DND-41 (cell line): ENCODE measurements around the gene ATP5F1A.

Experiments
- ATAC-seq: fragments of 200-7000 bp; cut with Tn5 transposase; 3 replicates; pipeline ENCODE4 v1.9.1; 2021; ENCODE audit warnings: low read depth; ENCODE audit not compliant: insufficient read depth
- DNase-seq: peaks from one replicate; pipeline ENCODE4 v3.0.0-alpha.2; 2020
- H2AFZ ChIP-seq: 2 replicates; pipeline ENCODE4 v1.6.0; 2012; ENCODE audit warnings: low read depth, low read length
- H3K27ac ChIP-seq: 2 replicates; pipeline ENCODE4 v1.5.1; 2012; ENCODE audit warnings: low read length, inconsistent platforms
- H3K27me3 ChIP-seq: fragments of 200-600 bp; sonication (generic); 2 replicates; pipeline ENCODE4 v1.6.0; 2012; ENCODE audit warnings: low read length, mild to moderate bottlenecking, inconsistent platforms; ENCODE audit not compliant: insufficient read depth, poor library complexity
- H3K36me3 ChIP-seq: 2 replicates; pipeline ENCODE4 v1.5.1; 2012; ENCODE audit warnings: low read length, inconsistent platforms; ENCODE audit not compliant: insufficient read depth
- H3K4me1 ChIP-seq: 2 replicates; pipeline ENCODE4 v1.5.1; 2012; ENCODE audit warnings: mild to moderate bottlenecking, low read length; ENCODE audit not compliant: insufficient read depth
- H3K4me2 ChIP-seq: 2 replicates; pipeline ENCODE4 v1.6.0; 2012; ENCODE audit warnings: mild to moderate bottlenecking, moderate library complexity, low read length, inconsistent platforms; ENCODE audit not compliant: insufficient read depth
- H3K4me3 ChIP-seq, 2 experiments: fragments of 200-600 bp in 1 of 2; shearing (Covaris generic) in 1 of 2; 2 replicates each; pipeline ENCODE4 v1.5.1; 2012 to 2016; ENCODE audit warnings: inconsistent platforms in 2 of 2, low read length in 2 of 2, mild to moderate bottlenecking in 2 of 2, low read depth in 1 of 2, moderate library complexity in 1 of 2
- H3K79me2 ChIP-seq: 2 replicates; pipeline ENCODE4 v1.6.0; 2012; ENCODE audit warnings: low read length, inconsistent platforms; ENCODE audit not compliant: insufficient read depth
- H3K9ac ChIP-seq: 2 replicates; pipeline ENCODE4 v1.6.0; 2012; ENCODE audit warnings: low read depth, mild to moderate bottlenecking, inconsistent platforms, low read length, moderate library complexity
- H3K9me3 ChIP-seq: 2 replicates; pipeline ENCODE4 v1.5.1; 2012; ENCODE audit warnings: low read length, moderate library complexity, mild to moderate bottlenecking, inconsistent platforms; ENCODE audit not compliant: insufficient read depth, severe bottlenecking
- H4K20me1 ChIP-seq: 2 replicates; pipeline ENCODE4 v1.6.0; 2012; ENCODE audit warnings: low read length; ENCODE audit not compliant: insufficient read depth
- EZH2 ChIP-seq: IDR thresholded peaks from 3 replicates; pipeline ENCODE4 v1.6.1; 2012; ENCODE audit warnings: borderline replicate concordance, low read depth, mild to moderate bottlenecking, moderate library complexity, low read length, inconsistent platforms; ENCODE audit not compliant: severe bottlenecking
- TF ChIP-seq, protein P1 (sequence below): IDR thresholded peaks from 2 replicates; pipeline ENCODE4 v1.5.1; 2012; ENCODE audit warnings: borderline replicate concordance, low read length, moderate library complexity, mild to moderate bottlenecking; ENCODE audit not compliant: poor library complexity, severe bottlenecking; ENCODE audit errors: extremely low read depth

Gene ATP5F1A

DNA sequence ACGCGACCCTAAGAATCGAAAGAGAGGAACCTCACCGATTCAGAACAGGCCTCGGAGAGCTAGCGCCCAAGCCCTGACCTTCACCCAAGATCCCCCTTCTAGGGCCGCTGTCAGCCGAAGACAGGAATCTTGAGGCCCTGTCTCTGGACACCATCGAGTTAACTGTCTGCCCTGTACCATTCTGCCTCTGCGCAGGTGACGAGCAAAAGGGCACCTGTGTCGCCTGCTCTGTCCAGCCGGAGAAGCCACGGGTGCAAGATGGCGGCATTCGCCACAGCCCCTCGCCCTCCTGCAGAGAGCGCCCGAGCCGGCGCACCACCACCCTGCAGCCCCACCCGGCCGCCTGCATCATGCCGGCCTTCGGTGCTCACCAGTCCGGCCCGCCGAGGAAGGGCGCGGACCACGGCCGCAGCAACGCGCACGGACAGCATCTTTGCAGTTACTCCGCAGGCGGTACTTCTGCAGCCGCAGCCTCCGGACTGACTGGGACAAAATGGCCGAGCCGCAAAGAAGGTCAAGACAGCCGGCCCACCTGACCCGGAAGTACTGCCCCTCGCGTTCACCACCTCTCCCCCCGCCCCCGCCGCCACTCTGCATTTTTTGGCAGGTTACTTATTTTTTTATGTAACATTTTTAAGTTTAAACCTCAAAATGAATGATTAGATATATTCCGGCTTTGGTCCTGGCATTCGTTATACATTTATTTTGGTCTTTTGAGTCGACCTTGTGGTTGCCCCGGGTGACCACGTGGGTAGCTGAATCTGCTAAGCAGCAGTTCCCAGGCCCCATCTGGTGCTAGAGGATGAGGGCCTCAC lies at the start of gene ATP5F1A:
ATP5F1A (minus strand) TSS at position 496 of the 815 bp plus-strand sequence; CDS start at position 431, 65 bp downstream.
- Histone ChIP-seq H3K79me2 (peaks cover 64% of the 10 kb centered on the region), H4K20me1 (peaks cover 19% of the 10 kb centered on the region; the same call in 1 of the 2 replicates), H3K4me1 (peaks cover 52% of the 10 kb centered on the region), H3K9me3 (no peaks in the 10 kb centered on the region), H2AFZ (peak within 1 kb of the TSS; percentile 74), H3K4me2 (peak within 1 kb of the TSS; percentile 68), H3K27me3 (no peaks in the 10 kb centered on the region), H3K9ac (peak within 1 kb of the TSS; percentile 73), H3K27ac (peak within 1 kb of the TSS; percentile 91), H3K4me3 (peak within 1 kb of the TSS; percentile 68 to 89), H3K36me3 (peaks cover 30% of the 10 kb centered on the region)
- ATAC-seq = peak; percentile 83
- TF ChIP-seq EZH2 = no peak
- TF ChIP-seq, protein P1, sequence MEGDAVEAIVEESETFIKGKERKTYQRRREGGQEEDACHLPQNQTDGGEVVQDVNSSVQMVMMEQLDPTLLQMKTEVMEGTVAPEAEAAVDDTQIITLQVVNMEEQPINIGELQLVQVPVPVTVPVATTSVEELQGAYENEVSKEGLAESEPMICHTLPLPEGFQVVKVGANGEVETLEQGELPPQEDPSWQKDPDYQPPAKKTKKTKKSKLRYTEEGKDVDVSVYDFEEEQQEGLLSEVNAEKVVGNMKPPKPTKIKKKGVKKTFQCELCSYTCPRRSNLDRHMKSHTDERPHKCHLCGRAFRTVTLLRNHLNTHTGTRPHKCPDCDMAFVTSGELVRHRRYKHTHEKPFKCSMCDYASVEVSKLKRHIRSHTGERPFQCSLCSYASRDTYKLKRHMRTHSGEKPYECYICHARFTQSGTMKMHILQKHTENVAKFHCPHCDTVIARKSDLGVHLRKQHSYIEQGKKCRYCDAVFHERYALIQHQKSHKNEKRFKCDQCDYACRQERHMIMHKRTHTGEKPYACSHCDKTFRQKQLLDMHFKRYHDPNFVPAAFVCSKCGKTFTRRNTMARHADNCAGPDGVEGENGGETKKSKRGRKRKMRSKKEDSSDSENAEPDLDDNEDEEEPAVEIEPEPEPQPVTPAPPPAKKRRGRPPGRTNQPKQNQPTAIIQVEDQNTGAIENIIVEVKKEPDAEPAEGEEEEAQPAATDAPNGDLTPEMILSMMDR = peak; percentile 35
- DNase-seq = peak; percentile 87

DNA sequence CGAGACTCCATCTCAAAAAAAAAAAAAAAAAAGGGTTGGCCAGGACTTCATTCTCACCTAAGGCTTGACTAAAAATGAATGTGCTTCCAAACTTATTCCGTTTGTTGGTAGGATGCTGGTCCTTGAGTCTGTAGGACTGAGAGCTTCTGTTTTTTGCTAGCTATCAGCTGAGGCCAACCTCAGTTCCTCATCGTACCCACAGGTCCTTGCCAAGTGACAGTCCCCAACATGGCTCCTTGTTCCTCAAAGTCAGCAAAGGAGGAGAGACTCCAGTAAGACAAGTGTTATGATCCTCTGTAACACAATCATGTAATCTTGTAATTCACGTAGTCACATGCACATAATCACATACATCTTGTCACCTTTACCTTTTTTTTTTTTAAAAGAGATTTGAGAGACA lies 43.1 kb upstream of the ATP5F1A start:
- no peaks in the 10 kb centered on the region for H3K36me3 ChIP-seq
- H3K4me3 ChIP-seq = no peak overlapping the region
- no peaks in the 10 kb centered on the region for H3K27me3 ChIP-seq
- ATAC-seq (no peak), DNase-seq (no peak)
- H2AFZ ChIP-seq = no peak overlapping the region
- H3K4me2 ChIP-seq = no peak overlapping the region
- no peak overlapping the region for H3K27ac ChIP-seq
- TF ChIP-seq EZH2 = no peak
- TF ChIP-seq, protein P1 = no peak
- no peaks in the 10 kb centered on the region for H3K4me1 ChIP-seq
- H3K9ac ChIP-seq = no peak overlapping the region
- H3K9me3 ChIP-seq = no peaks in the 10 kb centered on the region
- no peaks in the 10 kb centered on the region for H3K79me2 ChIP-seq
- no peaks in the 10 kb centered on the region for H4K20me1 ChIP-seq

DNA sequence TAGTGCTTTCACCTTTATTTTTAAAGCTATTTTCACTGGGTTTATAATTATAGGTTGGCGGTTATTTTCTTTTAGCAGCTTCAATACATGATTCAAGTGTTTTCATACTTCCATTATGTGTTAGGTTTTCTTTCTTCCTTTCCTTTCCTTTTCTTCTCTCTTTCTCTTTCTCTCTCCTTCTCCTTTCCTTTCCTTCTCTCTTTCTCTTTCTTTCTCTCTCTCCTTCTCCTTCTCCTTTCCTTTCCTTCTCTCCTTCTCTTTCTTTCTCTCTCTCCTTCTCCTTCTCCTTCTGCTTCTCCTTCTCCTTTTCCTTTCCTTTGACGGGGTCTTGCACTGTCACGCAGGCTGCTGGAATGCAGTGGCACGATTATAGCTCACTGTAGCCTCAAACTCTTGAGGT lies 42.1 kb upstream of the ATP5F1A start:
- TF ChIP-seq, protein P1 = no peak
- TF ChIP-seq EZH2 = no peak
- no peaks in the 10 kb centered on the region for H3K9me3 ChIP-seq
- no peak overlapping the region for H3K4me3 ChIP-seq
- DNase-seq = no peak
- ATAC-seq = no peak
- no peak overlapping the region for H2AFZ ChIP-seq
- no peaks in the 10 kb centered on the region for H4K20me1 ChIP-seq
- H3K79me2 ChIP-seq = no peaks in the 10 kb centered on the region
- H3K27me3 ChIP-seq = no peaks in the 10 kb centered on the region
- H3K4me1 ChIP-seq = no peaks in the 10 kb centered on the region
- H3K36me3 ChIP-seq = no peaks in the 10 kb centered on the region
- H3K27ac ChIP-seq = no peak overlapping the region
- H3K4me2 ChIP-seq = no peak overlapping the region
- no peak overlapping the region for H3K9ac ChIP-seq
